Myometrial cell (primary cell): ENCODE measurements around the gene OSR1. TPM values are rescaled to one million over a fixed set of nuclear protein-coding genes. Genes with fewer than 3 reads are reported as not detected.

Experiments used
- total RNA-seq: library from RNA; depleted of rRNA; stranded (reverse); fragments of >200 nt; gene quantifications from 2 replicates; pipeline ENCODE4 v1.2.3, GENCODE V29; 2015

The OSR1 gene
- 2.3 and 2.9 TPM in 2 replicates for total RNA-seq

DNA sequence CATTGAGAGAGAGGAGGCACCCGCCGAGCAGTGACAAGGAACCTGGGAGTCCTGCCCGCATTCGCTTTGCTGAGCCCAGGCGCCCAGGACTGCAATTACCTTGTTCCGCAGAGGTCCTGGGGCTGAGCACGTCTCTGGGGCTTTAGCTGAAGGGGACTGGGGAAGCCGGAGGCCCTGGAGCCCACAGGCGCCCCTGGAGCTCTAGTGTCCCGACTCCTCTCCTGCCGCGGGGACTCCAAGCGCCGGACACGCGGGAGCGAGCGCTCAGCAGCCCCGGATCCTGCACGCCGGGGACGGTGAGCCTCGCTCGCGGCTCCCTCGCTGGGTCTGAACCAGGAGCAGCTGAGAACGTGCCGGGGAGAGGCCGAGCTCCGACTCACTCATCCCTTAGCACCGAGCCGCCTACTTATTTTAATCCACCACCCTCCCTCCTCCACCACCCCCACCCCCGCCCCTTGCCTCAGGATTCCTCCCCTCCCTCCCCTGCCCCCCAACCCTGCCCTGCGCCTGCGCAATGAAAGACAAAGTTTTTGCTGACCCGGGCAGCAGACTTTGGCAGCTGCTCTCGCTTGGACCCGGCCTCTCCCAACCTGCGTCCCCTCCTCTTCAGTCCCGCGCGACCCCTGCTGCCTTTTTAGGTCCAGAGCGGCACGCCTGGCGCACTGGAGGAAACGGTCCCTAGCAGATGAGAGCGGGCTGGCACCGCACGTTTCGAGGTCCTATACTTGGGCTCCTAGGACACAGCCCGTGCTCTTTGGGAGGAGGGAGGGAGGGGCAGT lies at the start of gene OSR1:
Gene OSR1, minus strand, starts transcription at position 382 of the 779 bp plus-strand sequence. CDS start 4,818 bp downstream, outside the sequence.

